Lower lobe of right lung (tissue), 2 donors: ENCODE measurements around the gene EHD4. TPM values are rescaled to one million over a fixed set of nuclear protein-coding genes. Genes with fewer than 3 reads are reported as not detected.
A peak's percentile ranks its signal among the peaks of the same experiment; 100 is the strongest.

Experiments
- ATAC-seq, 2 donors: fragments of 200-7000 bp; cut with Tn5 transposase; one replicate each; pipeline ENCODE4 v1.9.1; 2020 to 2022; ENCODE audit warnings: mild to moderate bottlenecking in 2 of 2, moderate library complexity in 2 of 2
- DNase-seq: peaks from one replicate; pipeline ENCODE4 v3.0.0-alpha.2; 2020
- H3K27ac ChIP-seq: fragments of 200-600 bp; one replicate; pipeline ENCODE4 v1.8.0; 2022
- H3K27me3 ChIP-seq: fragments of 200-600 bp; one replicate; pipeline ENCODE4 v1.8.0; 2022; ENCODE audit warnings: low read depth
- H3K36me3 ChIP-seq: fragments of 200-600 bp; one replicate; pipeline ENCODE4 v1.8.0; 2022; ENCODE audit warnings: mild to moderate bottlenecking
- H3K4me1 ChIP-seq: fragments of 200-600 bp; one replicate; pipeline ENCODE4 v1.8.0; 2022
- H3K4me3 ChIP-seq: fragments of 200-600 bp; one replicate; pipeline ENCODE4 v1.8.0; 2022; ENCODE audit warnings: mild to moderate bottlenecking
- H3K9me3 ChIP-seq: fragments of 200-600 bp; one replicate; pipeline ENCODE4 v1.8.0; 2022
- CTCF ChIP-seq: fragments of 200-600 bp; IDR thresholded peaks from one replicate; pipeline ENCODE4 v1.8.0; 2022; ENCODE audit warnings: antibody characterized with exemption, mild to moderate bottlenecking
- intact Hi-C: fragments of 100-400 bp; cut with DNase I; formaldehyde crosslinking; loops from one replicate; pipeline ENCODE4 v1.11.0; 2022
- total RNA-seq: library from RNA; stranded (reverse); fragmentation: NEBNext Ultra II Directional; extraction: Animal tissue kit (Norgen Biotek cat#: 25700); gene quantifications from one replicate; pipeline ENCODE4 v1.2.1, GENCODE V29; 2021
- donor health status: DM: no; HTN: yes; CAD: no; lungs with severe emphysema.

Gene EHD4
- total RNA-seq, 1 donor from 2014 or later: 35.0 TPM

GRCh38 chr15:42016971-42017370 lies 44.6 kb upstream of the EHD4 start:
- H3K36me3 ChIP-seq: no peaks in the 10 kb centered on the region
- no peak for TF ChIP-seq CTCF
- intact Hi-C loops: no loop called here
- ATAC-seq: no peak
- H3K4me1 ChIP-seq: no peaks in the 10 kb centered on the region
- no peak overlapping the region for H3K27ac ChIP-seq
- H3K9me3 ChIP-seq: no peaks in the 10 kb centered on the region
- no peak overlapping the region for H3K4me3 ChIP-seq
- no peak for DNase-seq
- no peaks in the 10 kb centered on the region for H3K27me3 ChIP-seq

DNA sequence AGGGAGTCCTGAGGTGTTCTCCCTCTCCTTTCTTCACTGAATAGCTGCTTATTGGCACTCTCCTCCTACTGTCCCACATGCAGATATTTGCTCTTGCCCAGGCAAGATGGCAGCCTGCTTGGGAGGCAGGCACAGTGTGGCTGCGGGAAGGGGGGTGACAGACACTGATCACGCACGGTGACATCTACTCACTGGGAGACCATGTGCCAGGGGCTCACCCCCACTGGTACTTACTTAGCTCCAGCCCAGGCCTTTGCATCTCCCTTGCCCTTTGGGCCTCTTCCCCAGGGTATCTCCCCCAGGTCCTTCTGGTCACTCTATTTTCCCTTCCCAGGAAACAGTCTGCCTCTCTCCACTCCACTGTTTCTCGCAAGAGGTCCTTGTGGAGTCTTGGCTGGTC lies 42.0 kb upstream of the EHD4 start:
- ATAC-seq (no peak), DNase-seq (no peak)
- Histone ChIP-seq H3K27me3 (no peaks in the 10 kb centered on the region), H3K4me1 (no peaks in the 10 kb centered on the region), H3K4me3 (no peak overlapping the region), H3K9me3 (no peaks in the 10 kb centered on the region), H3K36me3 (no peaks in the 10 kb centered on the region), H3K27ac (peak overlapping the region; percentile 24)
- intact Hi-C loops: no loop called here
- no peak for TF ChIP-seq CTCF

GRCh38 chr15:42012928-42013482 lies 40.6 kb upstream of the EHD4 start:
- Histone ChIP-seq H3K4me1 (no peaks in the 10 kb centered on the region), H3K36me3 (no peaks in the 10 kb centered on the region), H3K27ac (peak overlapping the region; percentile 53), H3K4me3 (no peak overlapping the region), H3K9me3 (no peaks in the 10 kb centered on the region), H3K27me3 (no peaks in the 10 kb centered on the region)
- TF ChIP-seq CTCF: no peak
- intact Hi-C loops: no loop called here
- peak; percentile 79 to 87 for ATAC-seq
- DNase-seq: peak; percentile 59

GRCh38 chr15:42012241-42012640 lies 39.9 kb upstream of the EHD4 start:
- TF ChIP-seq CTCF: no peak
- Histone ChIP-seq H3K27ac (peak overlapping the region; percentile 53), H3K4me1 (no peaks in the 10 kb centered on the region), H3K27me3 (no peaks in the 10 kb centered on the region), H3K36me3 (no peaks in the 10 kb centered on the region), H3K9me3 (no peaks in the 10 kb centered on the region), H3K4me3 (no peak overlapping the region)
- DNase-seq: peak; percentile 79
- intact Hi-C loops: no loop called here
- ATAC-seq: peak; percentile 85 to 89

DNA sequence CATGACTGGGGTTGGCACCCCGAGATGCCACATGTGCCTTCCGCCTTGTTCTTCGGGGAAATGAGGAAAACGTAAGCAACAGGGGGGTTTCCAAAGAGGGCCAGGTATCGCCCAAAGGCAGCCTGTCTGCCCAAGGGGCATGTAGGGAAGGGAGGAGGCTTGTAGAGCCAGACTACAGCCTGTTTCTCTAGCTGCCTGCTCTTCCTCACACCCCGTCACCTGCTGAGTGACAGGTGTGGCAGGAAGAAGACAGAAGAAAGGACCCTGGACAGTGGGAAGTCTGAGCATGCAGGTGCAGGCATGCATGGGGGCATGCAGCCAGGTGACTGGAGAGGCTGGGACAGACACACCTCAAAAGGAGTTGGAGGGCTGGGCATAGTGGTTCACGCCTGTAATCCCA lies 38.7 kb upstream of the EHD4 start:
- Histone ChIP-seq H3K27me3 (no peaks in the 10 kb centered on the region), H3K9me3 (no peaks in the 10 kb centered on the region), H3K4me1 (no peaks in the 10 kb centered on the region), H3K36me3 (no peaks in the 10 kb centered on the region), H3K27ac (no peak overlapping the region), H3K4me3 (no peak overlapping the region)
- DNase-seq (no peak), ATAC-seq (no peak)
- intact Hi-C loops: no loop called here
- no peak for TF ChIP-seq CTCF

- no peak for TF ChIP-seq CTCF
- intact Hi-C loops: no loop called here
- Histone ChIP-seq H3K27me3 (no peaks in the 10 kb centered on the region), H3K4me1 (no peaks in the 10 kb centered on the region), H3K9me3 (no peaks in the 10 kb centered on the region), H3K36me3 (no peaks in the 10 kb centered on the region), H3K27ac (no peak overlapping the region), H3K4me3 (no peak overlapping the region)
- ATAC-seq (no peak), DNase-seq (no peak)
Observed at GRCh38 chr15:42010434-42010833, 38.1 kb upstream of the EHD4 start.
